IPS-18c (cell line): ENCODE measurements around the gene ELFN1.

Experiments used
- H3K4me3 ChIP-seq: 2 replicates; pipeline ENCODE4 v1.7.0; 2013; ENCODE audit warnings: low read depth, mild to moderate bottlenecking, low read length, moderate library complexity; ENCODE audit not compliant: insufficient read depth
- H3K9me3 ChIP-seq: one replicate; pipeline ENCODE4 v1.6.1; 2013; ENCODE audit warnings: mild to moderate bottlenecking, low read length, moderate library complexity; ENCODE audit not compliant: control insufficient read depth, insufficient read depth

Gene ELFN1

DNA sequence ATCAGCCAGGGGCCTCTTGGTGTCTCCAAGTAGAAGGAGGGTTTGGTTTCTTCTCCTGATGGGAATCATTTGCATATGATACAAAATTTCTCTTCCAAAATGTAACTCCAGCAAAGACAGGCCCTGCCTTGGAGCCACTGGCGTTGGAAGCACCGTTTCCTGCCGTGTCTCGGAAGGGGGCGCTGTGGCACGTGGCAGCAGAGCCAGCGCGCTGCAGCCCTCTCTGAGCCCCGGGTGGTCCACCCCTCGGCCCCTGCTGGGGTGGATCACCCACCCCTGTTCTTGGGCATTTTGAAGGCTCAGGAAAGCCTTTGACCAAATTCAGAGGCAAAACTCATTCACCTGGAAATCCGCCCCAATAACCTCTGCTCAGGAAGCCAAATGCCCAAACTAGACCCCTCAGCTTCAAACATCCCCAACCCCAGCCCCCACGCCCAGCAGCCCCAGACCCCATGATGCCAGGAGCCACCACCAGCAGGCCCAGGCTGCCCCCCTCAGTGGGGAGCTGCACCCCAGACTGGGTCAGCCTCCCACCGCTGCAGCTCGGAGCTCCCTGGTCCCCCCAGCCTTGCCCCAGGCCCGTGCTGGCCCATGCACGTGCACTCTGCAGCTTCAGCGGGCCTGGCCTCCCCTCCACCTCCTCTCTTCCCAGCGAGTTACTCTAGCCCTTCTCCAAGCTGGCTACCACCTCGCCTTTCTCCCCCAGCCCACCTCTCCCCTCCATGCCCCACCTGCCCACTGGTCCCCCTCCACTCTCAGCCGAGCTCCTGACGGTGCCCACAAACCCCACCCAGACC is 29.5 kb upstream of the ELFN1 start:
- no peak overlapping the region for H3K4me3 ChIP-seq
- peaks cover 5% of the 10 kb centered on the region for H3K9me3 ChIP-seq

DNA sequence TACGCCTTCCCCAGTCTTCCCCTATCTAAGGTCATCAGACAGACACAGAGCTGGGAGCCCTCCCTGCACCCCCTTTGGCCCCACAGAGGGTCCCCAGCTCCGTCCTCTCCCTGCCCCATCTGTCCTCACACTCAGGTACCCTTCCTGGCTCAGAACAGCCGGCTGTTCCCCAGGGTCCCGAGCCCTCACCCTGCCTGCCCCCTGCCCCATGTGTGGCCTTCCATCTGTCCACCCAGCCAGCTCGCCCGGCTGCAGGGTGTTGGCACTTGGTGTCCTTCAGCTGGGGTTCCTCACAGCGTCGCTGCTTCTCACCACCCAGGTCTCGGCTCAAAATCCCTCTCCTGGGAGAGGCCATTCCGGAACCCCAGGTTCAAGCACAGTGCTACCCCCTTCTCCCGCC is 28.9 kb upstream of the ELFN1 start:
- no peak overlapping the region for H3K4me3 ChIP-seq
- H3K9me3 ChIP-seq, result peaks cover 5% of the 10 kb centered on the region

DNA sequence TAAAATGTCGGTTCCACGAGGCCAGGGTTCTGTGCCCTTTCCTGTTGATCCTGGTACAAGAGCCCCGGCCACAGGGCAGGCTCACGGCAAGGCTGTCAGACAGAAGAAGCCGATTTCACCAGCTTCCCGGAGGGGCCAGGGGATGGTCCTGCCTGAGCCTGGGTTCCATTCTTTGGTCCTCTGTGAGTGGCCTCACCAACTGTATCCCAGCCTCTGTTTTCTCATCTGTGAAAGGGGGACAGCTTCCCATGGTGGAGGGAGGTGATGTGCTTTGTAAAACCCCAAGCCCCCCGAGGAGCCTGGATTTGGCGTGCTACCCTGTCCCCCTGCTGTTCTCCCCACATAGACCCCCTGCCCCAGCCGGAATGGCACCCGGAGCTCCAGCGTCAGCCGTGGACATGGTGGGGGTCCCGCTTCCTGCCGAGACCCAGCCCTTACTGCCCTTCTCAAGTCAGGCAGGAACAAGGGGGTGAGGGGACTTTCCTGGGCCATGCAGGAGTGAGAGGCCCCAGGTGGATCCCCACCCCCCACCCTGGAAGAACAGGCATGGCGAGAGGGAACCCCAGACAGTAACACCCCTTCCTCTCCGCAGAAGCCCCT is 28.3 kb upstream of the ELFN1 start:
- H3K4me3 ChIP-seq, result no peak overlapping the region
- H3K9me3 ChIP-seq, result peaks cover 5% of the 10 kb centered on the region

DNA sequence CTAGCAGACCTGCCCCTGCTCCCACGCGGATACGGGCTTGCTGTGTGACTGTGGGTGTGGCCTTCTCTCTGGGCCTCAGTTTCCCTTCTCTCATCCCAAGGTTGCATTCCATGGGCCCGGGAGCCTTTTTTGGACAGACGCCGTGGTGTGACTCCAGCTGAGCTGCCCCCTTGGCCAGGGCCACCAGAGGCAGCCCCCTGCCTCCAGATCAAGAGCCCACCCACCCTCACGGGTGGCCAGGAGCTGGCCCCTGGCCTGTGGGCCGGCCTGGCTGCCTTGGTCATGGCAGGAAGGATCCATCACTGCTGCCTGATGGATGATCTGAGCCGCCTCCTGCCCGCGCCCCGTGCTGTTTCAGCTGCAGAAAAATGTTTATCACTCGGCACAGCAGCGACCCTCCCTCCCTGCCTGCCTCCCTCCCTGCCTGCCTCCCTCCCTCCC is 27.8 kb upstream of the ELFN1 start:
- Histone ChIP-seq H3K4me3 (no peak overlapping the region), H3K9me3 (peaks cover 3% of the 10 kb centered on the region)

GRCh38 chr7:1643270-1644092 is 26.6 kb upstream of the ELFN1 start:
- Histone ChIP-seq H3K4me3 (no peak overlapping the region), H3K9me3 (no peaks in the 10 kb centered on the region)

DNA sequence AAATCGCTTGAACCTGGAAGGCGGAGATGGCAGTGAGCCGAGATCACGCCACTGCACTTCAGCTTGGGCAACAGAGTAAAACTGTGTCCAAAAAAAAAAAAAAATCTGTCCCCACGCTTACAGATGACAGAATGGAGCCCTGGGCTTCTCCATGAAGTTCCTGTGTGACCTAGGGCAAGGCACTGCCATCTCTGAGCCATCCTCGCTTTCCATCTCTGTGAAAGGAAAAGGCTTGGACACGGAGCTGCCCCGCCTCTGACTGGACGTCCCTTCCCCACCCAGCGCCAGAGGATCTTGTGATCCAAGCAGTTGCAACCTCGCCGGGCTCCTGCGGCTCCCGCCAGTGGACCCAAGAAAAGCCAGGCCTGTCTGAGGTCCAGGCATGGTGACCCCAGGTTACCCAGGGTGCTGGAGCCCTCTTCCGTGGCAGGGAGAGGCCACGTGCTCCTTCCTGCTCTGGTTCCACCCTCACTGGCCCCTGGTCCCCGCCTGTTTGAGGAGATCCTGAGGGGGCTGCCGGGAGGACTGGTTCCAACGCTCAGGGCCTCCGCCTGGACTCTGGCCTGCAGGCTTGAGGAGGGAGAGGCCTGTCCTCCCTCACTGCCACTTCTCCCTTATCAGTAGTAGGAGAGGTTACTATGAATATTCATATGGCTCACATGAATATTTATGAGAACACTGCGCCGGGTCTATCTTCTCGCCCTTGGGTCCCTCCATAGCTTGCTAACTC is 25.6 kb upstream of the ELFN1 start:
- H3K9me3 ChIP-seq, result no peaks in the 10 kb centered on the region
- no peak overlapping the region for H3K4me3 ChIP-seq

DNA sequence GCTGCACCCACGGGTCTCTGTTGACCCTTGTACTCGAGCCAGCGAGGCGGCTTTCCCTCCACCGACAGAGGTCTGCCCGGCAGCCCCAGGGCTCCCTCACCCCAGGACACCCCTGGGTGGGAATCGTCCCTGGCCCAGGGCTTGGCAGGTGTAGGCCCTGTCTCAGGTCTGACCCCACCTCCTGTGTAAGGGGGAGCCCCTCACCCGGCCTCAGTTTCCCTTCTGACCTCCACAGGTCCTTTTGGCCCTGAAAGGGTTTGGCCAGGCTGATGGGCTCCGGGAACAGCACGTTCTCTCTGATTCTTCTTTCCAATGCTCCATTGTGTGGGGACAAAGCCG is 25.0 kb upstream of the ELFN1 start:
- no peak overlapping the region for H3K4me3 ChIP-seq
- no peaks in the 10 kb centered on the region for H3K9me3 ChIP-seq

- H3K9me3 ChIP-seq, result no peaks in the 10 kb centered on the region
- H3K4me3 ChIP-seq, result no peak overlapping the region
Measured at GRCh38 chr7:1645476-1645875, 24.6 kb upstream of the ELFN1 start.

DNA sequence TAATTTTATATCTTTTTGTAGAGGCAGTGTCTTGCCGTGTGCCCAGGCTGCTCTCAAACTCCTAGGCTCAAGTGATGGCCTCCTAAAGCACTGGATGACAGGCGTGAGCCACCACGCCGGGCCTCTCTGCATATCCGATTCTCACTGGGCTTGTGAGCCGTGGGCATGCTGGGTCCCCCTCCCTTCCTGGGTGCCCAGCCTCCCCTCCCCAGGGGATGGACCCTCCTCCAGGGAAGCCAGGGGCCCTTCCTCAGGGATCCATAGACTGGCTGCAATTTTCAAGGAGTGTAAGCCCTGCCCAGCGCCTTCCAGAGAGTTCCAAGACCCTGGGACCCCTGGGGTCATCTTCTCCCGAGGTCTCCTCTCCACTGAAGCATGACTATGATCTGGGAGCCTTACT is 23.7 kb upstream of the ELFN1 start:
- Histone ChIP-seq H3K4me3 (no peak overlapping the region), H3K9me3 (peaks cover 2% of the 10 kb centered on the region)

DNA sequence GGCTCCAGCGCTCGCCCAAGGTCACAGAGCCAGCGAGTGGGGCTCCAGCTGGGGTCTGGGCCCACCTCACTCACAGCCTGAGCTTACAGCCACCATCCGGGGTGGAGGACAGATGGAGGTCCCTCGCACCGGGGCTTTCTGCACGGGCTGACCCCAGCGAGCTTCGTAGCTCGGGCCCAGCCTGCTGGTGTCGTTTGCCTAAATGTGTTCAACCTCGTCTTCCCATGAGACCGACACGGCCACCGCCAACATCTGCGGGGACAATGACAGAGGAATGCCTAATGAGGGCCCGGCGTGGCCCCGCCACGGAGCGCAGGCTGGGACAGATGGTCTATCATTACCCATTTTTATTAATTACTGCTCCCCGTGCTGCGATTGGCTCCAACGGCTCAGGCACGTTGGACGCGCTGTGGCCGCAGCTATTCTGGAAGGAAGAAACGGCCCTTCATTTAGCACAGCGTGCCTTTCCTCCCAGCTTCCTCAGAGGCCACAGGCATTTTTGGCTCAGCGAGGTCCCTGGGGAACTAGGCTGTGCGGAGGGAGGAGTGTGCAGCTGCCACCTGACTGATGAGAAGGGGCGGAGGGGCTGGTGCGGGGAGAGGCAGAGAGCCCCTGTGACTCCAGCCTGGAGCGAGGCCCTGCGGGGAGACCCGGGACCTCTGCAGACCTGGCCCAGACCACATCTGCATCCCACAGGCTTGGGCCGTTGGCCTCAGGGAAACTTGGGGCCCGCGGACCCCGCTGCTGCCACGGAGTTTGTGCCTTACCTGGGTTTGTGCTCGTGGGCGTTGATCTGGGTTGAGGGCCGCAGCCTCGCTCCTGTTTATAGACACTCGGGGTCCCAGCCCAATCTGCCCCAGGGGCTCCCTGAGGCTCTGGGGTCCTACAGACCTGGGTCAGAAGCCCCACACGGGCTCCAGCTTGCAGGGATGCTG is 22.9 kb upstream of the ELFN1 start:
- H3K9me3 ChIP-seq, result peaks cover 2% of the 10 kb centered on the region
- no peak overlapping the region for H3K4me3 ChIP-seq

- Histone ChIP-seq H3K9me3 (peaks cover 2% of the 10 kb centered on the region), H3K4me3 (no peak overlapping the region)
Measured at GRCh38 chr7:1647961-1648672, 22.0 kb upstream of the ELFN1 start.

DNA sequence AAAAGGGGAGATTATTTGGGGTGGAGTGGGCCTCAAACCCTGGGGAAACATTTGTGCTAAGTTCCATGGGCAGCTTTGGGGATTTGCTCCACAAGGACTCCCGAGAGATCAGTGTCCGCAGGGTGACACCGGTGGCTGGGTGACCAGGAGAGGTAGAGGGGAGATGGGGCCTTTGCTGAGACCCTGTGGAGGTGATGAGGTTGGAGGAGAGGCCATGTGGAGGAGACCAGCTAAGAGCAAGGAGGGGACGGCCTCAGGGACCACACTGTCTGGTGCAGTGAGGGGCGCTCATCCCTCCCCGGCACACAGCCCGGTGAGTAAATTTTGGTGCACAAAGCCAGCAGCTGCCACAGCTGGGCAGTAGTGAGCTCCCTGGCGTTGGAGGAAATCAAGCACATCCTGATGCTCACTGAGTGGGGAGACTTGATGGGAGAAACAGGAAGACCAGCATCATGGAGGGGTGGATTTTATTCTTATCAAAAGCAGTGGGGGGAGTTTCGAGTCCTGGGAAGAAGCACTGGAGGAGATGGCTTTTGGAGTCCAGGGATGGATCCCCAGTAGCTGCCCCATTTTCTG is 20.2 kb upstream of the ELFN1 start:
- H3K4me3 ChIP-seq, result no peak overlapping the region
- H3K9me3 ChIP-seq, result peaks cover 2% of the 10 kb centered on the region

DNA sequence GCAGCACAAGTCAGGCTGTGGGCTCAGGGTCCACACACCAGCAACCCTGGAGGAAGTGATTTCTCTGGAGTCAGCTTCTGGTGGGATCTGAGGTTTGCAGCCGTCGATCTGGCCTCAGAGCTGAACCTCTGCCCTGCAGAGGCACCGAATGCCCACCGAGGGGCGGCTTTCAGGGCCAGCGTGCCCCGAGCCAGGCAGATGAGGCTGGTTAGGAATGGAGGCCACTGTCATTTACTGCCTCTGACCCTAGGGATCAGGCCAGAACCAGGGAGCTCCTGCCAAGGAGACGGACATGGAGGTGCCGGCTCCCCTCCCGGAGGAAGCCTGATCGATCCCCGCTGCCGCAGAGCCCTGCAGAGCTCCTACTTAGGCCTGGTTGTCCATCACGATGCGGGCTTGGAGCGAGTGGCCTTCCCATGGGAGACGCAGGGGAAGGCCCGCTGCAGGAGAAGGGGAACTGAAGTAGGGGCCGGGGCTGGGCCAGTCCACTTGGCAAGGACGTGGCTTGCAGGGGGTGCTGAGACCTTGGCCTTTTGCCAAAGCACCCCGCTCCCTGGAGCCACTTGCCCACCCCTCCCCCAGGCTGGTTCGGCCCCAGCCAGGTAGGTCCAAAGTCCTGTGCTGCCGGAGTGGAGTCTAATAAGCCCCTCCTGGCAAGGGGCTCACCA is 19.6 kb upstream of the ELFN1 start:
- Histone ChIP-seq H3K4me3 (no peak overlapping the region), H3K9me3 (peaks cover 2% of the 10 kb centered on the region)

- Histone ChIP-seq H3K9me3 (peaks cover 2% of the 10 kb centered on the region), H3K4me3 (no peak overlapping the region; the same call in 1 of the 2 replicates)
Measured at GRCh38 chr7:1651031-1651446, 19.0 kb upstream of the ELFN1 start.

DNA sequence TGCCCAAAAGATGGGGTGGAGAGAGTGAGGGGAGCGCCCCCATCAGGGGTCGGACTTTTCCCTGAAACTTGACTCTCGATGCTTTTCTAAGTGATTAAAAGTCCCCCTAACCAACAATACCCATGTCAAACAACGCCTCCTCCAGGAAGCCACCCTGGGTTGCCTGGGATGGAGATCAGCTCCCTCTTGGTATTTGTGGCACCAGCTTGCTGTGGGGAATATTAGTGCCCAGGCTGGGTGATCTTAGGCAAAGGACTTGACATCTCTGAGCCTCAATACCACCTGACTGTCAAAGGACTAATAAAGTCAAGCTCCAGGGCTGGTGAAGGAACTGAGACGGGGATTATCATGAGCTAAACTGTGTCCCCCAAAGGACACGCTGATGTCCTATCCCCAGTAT is 18.2 kb upstream of the ELFN1 start:
- no peak overlapping the region for H3K4me3 ChIP-seq
- peaks cover 2% of the 10 kb centered on the region for H3K9me3 ChIP-seq
